Heart right ventricle (tissue), 16 donors: ENCODE results near the gene CFAP206. TPM values are rescaled to one million over a fixed set of nuclear protein-coding genes. Genes with fewer than 3 reads are reported as not detected.

Experiments used
- ATAC-seq, 8 donors: fragments of 200-7000 bp; cut with Tn5 transposase; one replicate each; pipeline ENCODE4 v1.9.1; 2020; ENCODE audit warnings: mild to moderate bottlenecking in 8 of 8, moderate library complexity in 8 of 8, moderate number of reproducible peaks in 1 of 8
- DNase-seq, 2 donors: peaks; one replicate each; pipeline ENCODE4 v3.0.0-alpha.2; 2020
- H3K27ac ChIP-seq, 10 donors: fragments of 200-600 bp; sonication (generic) in 2 of 10; one replicate each; pipeline versions ENCODE4 v1.5.0 to v1.8.0; 2020 to 2022; ENCODE audit warnings: mild to moderate bottlenecking in 3 of 10
- H3K27me3 ChIP-seq, 7 donors: fragments of 200-600 bp; one replicate each; pipeline ENCODE4 v1.8.0; 2021 to 2022; ENCODE audit warnings: mild to moderate bottlenecking in 2 of 7
- H3K36me3 ChIP-seq, 9 donors: fragments of 200-600 bp; sonication (generic) in 1 of 9; one replicate each; pipeline versions ENCODE4 v1.5.0 to v1.8.0; 2020 to 2022; ENCODE audit warnings: mild to moderate bottlenecking in 2 of 9
- H3K4me1 ChIP-seq, 9 donors: fragments of 200-600 bp; sonication (generic) in 1 of 9; one replicate each; pipeline versions ENCODE4 v1.5.0 to v1.8.0; 2020 to 2022; ENCODE audit warnings: mild to moderate bottlenecking in 4 of 9
- H3K4me3 ChIP-seq, 10 donors: fragments of 200-600 bp; sonication (generic) in 2 of 10; one replicate each; pipeline versions ENCODE4 v1.5.0 to v1.8.0; 2020 to 2022; ENCODE audit warnings: mild to moderate bottlenecking in 7 of 10, moderate library complexity in 2 of 10
- H3K9me3 ChIP-seq, 11 donors: fragments of 200-600 bp in 10 of 11; sonication (generic) in 2 of 11; one replicate each; pipeline versions ENCODE4 v1.5.0 to v1.8.0; 2013 to 2022; ENCODE audit warnings: mild to moderate bottlenecking in 2 of 11, control low read depth in 1 of 11, moderate library complexity in 1 of 11
- WGBS, 2 donors: extraction: QIAGEN DNeasy Blood & Tissue Kit; methylation state at CpG; one replicate each; pipeline ENCODE4 v1.1.7; 2013; ENCODE audit warnings: inconsistent platforms in 1 of 2; 5-methylcytosine and 5-hydroxymethylcytosine counted together
- intact Hi-C, 10 donors: fragments of 100-400 bp; cut with DNase I; formaldehyde crosslinking; loops; one replicate each; pipeline versions ENCODE4 v1.11.1 to v1.14.2; 2022
- long read RNA-seq, 3 donors: library from polyadenylated mRNA; unstranded; transcript quantifications; one replicate each; pipeline ENCODE4 v2.0.0, GENCODE V29; 2020 to 2021
- polyA plus RNA-seq, 2 donors: library from polyadenylated mRNA; stranded (reverse); fragments of 200-250 nt; gene quantifications; one replicate each; pipeline ENCODE4 v1.2.3, GENCODE V29; 2013
- total RNA-seq, 10 donors: library from RNA; stranded (reverse); fragmentation: NEBNext Ultra II Directional in 3 of 10; extraction: Animal tissue kit (Norgen Biotek cat#: 25700) in 3 of 10; gene quantifications; one replicate each; pipeline versions ENCODE4 v1.2.1 to v1.2.4, GENCODE V29; 2021 to 2023
- TF ChIP-seq, protein P1 (sequence below), 9 donors: fragments of 200-600 bp; sonication (generic) in 2 of 9; IDR thresholded peaks; one replicate each; pipeline versions ENCODE4 v1.5.0 to v1.8.0; 2021 to 2022; ENCODE audit warnings: antibody characterized with exemption in 9 of 9, mild to moderate bottlenecking in 5 of 9, moderate library complexity in 1 of 9
- donor health status: Arrhythmogenic right ventricular cardiomyopathy.
- donor health status: ischemic (EF 13 %, LVEDD 7.1; RV severe dilation, severe dysfunction).
- donor health status: healthy with polysubstance abuse.
- donor health status: DM: no; HTN: yes; CAD: no.
- donor health status: DM: no; HTN: no; CAD: no.
- donor health status: ischemic (EF 25% LVEDD 6.9; RV normal size, moderate dysfunction).
- donor health status: ischemic (EF 25% LVEDD 5.7; RV mildly dilated, moderate dysfunction).
- donor health status: healthy.
- donor health status: DM: yes; HTN: yes; CAD: no.
- donor health status: Ischemic cardiomyopathy.
- donor health status: ischemic (EF 35%, LVEDD 5.7; RV mildly dilated, moderate dysfunction).
- donor health status: nonischemic (EF 11% LVEDD 7.7; RV severe dilation, severe dysfunction).
- donor health status: DM: yes; HTN: yes; CAD: no.
- donor health status: PGD.
- donor health status: ischemic (EF 29% LVEDD 5.4; RV normal size, mild dysfunction).
- donor health status: nonischemic (EF 23%, LVEDD 6.1; RV moderate dilation, normal function).

The CFAP206 gene, protein sequence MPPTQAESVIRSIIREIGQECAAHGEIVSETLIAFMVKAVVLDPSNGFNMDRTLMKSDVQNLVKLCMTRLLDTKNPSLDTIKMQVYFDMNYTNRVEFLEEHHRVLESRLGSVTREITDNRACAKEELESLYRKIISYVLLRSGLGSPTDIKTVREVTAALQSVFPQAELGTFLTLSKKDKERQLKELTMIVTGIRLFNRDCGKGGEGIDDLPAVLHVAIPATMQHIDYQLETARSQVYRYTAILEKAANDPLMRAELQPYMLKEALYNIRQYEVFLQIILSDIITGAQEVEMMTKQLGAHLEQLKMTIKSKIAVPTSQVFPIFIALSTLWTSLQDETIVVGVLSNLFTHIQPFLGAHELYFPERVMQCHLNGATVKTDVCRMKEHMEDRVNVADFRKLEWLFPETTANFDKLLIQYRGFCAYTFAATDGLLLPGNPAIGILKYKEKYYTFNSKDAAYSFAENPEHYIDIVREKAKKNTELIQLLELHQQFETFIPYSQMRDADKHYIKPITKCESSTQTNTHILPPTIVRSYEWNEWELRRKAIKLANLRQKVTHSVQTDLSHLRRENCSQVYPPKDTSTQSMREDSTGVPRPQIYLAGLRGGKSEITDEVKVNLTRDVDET
- total RNA-seq: under 1 TPM in 5 of 10 donors, not detected in 5; 0.18 to 0.54 (median 0.28) TPM
- polyA plus RNA-seq: under 1 TPM; 0.09 to 0.44 TPM
- long read RNA-seq, donor 1: 0 reads
- long read RNA-seq, donor 2: 0 reads
- long read RNA-seq, donor 3: 0 reads

DNA sequence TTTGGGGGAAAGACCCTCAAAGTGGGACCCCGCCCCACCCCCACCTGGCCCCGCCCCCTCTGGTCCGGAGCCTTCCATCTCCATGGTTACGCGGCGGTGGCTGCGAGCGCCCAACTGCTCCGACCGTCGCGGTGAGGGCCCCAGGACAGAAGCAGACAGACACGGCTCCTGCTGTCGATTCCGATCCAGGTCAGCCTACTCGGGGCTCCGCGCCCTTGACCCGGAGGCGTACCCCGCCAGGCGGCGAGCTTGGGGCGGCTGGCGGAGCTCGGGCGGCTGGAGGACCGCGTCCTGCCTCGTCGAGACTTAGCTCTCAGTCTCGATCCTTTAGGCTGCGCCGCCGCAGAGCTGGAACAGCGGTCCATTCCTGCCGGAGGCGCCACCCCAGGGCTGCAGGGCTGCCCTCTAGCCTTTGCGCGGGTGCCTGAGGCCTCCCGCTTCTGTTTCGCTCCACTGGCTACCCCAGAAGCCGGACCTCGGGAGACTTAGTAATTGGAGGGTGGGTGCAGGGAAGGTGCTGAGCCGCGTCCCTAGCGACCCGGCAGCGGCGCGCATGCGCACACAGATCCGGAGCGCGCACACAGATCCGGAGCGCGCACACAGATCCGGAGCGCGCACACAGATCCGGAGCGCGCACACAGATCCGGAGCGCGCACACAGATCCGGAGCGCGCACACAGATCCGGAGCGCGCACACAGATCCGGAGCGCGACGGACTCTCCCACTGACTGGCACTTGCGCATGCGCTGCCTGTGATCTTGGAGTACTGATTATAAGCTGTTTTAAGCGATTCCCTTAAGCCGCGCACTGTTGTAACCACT is at the start of gene CFAP206:
CFAP206 (plus strand) TSS at position 72 of the 820 bp plus-strand sequence. CDS start 1,868 bp downstream, outside the sequence.
- 0 to 1% methylated on average over 73 to 82 of the region's 82 CpGs for WGBS, 2 donors
- Histone ChIP-seq H3K27ac (peak within 1 kb of the TSS in 9 of 10 donors; percentile 71 to 88 (median 83)), H3K9me3 (no peaks in the 10 kb centered on the region), H3K4me3 (peak within 1 kb of the TSS; percentile 78 to 99 (median 90)), H3K36me3 (no peaks in the 10 kb centered on the region), H3K27me3 (no peaks in the 10 kb centered on the region), H3K4me1 (peaks cover 0 to 15% (median 0%) of the 10 kb centered on the region in 9 donors)
- peak; percentile 79 to 82 for DNase-seq
- TF ChIP-seq, protein P1, sequence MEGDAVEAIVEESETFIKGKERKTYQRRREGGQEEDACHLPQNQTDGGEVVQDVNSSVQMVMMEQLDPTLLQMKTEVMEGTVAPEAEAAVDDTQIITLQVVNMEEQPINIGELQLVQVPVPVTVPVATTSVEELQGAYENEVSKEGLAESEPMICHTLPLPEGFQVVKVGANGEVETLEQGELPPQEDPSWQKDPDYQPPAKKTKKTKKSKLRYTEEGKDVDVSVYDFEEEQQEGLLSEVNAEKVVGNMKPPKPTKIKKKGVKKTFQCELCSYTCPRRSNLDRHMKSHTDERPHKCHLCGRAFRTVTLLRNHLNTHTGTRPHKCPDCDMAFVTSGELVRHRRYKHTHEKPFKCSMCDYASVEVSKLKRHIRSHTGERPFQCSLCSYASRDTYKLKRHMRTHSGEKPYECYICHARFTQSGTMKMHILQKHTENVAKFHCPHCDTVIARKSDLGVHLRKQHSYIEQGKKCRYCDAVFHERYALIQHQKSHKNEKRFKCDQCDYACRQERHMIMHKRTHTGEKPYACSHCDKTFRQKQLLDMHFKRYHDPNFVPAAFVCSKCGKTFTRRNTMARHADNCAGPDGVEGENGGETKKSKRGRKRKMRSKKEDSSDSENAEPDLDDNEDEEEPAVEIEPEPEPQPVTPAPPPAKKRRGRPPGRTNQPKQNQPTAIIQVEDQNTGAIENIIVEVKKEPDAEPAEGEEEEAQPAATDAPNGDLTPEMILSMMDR (IDR thresholded peaks at IDR 0.05): peak in 3 of 9 donors; percentile 14 to 33 (median 30)
- peak; percentile 93 to 99 (median 96) for ATAC-seq
- intact Hi-C loops: loop anchor here in 2 of 10 donors (2.0 to 10.0 kb wide), 4 partner anchors 64 to 1457 kb away; partner anchors contain the start of genes ZNF292 (in 2 of the 2), RARS2 (in 1 of the 2) and SLC35A1 (in 1 of the 2)

DNA sequence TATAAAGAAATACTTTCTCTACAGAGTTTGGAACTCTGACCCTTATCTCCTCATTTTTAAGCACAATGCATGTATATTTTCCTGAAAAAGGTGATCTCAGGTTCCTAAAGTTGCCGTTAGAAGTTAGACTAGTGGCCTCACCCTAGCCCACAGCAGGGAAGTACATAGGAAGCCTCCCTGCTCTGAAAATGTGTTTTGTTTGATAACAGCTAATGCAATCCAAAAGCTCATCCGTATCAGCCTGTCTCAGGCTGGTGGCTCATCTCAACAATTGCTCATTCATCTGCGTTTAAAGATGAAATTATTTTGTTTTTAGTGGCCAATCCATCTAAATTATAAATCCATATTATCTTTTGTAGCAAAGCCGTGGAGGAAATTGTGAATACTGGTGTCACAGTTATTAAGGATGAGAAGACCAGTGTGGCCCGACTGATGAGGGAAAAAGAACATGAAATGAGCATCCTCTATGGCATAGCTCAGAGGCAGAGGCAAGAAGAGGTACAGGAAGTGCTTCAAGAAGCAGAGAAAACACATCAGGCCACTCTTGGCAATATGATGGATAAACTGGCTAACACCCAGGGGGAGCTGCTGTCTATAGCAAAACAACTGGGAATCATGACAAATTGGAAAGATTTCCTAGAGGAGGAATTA is 43.0 kb upstream of the CFAP206 start:
- TF ChIP-seq, protein P1 (IDR thresholded peaks at IDR 0.05): no peak
- intact Hi-C loops: no loop called here
- peaks cover 0 to 2% (median 0%) of the 10 kb centered on the region in 9 donors for H3K36me3 ChIP-seq
- H3K4me3 ChIP-seq: no peak overlapping the region
- H3K27ac ChIP-seq: no peak overlapping the region
- no peaks in the 10 kb centered on the region for H3K4me1 ChIP-seq
- ATAC-seq (no peak), DNase-seq (no peak)
- H3K9me3 ChIP-seq: peaks cover 0 to 16% (median 0%) of the 10 kb centered on the region in 11 donors
- no peaks in the 10 kb centered on the region for H3K27me3 ChIP-seq
- 70 to 76% methylated on average over 5 of the region's 5 CpGs for WGBS, 2 donors

DNA sequence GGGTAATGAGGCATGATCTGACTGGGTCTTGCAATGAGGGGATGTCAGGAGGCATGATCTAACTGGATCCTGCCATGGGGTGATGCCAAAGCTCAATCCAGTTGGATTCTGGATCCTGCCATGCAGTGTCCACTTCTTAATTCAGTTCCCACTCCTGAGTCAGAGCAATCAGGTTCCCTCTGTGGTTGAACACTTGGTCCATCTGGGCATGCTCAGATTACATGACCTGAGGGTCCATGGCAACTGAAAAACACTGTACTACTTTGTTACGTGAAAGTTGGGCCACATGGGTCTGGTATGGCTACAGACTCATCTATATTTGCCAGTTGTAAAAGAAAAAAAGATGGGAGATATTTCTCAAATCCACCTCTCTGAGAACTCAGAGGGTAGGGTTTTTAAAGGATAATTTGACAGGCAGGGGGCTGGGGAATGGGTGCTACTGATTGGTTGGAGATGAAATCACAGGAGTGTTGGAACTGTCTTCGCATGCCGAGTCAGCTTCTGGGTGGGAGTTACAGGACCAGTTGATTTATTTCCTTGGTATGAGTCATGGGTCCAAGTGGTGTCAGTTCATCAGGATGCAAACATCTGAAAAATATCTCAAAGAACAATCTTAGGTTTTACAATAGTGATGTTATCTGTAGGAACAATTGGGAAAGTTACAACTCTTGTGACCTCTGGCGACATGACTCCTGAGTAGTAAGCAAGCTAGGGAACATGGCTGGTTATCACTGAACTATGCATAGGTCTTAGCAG is 41.5 kb upstream of the CFAP206 start:
- Histone ChIP-seq H3K27ac (no peak overlapping the region), H3K4me1 (no peaks in the 10 kb centered on the region), H3K36me3 (no peaks in the 10 kb centered on the region), H3K27me3 (no peaks in the 10 kb centered on the region), H3K9me3 (peaks cover 0 to 16% (median 0%) of the 10 kb centered on the region in 11 donors), H3K4me3 (no peak overlapping the region)
- intact Hi-C loops: no loop called here
- WGBS, 2 donors: 81 to 88% methylated on average over 4 of the region's 4 CpGs
- no peak for DNase-seq
- ATAC-seq: no peak
- TF ChIP-seq, protein P1 (IDR thresholded peaks at IDR 0.05): no peak
